Measurements from ENCODE around the gene XXYLT1. TPM values are rescaled to one million over a fixed set of nuclear protein-coding genes. Genes with fewer than 3 reads are reported as not detected.

Gene XXYLT1
- total RNA-seq, 2 donors from 2014 or later = 1.3 to 4.2 TPM

GRCh38 chr3:195183071-195183776, 87.7 kb downstream of the XXYLT1 start:
- no peaks in the 10 kb centered on the region for H3K36me3 ChIP-seq (replicated peaks in 1 of 2; ENCODE audit: insufficient read depth in 1 of 2, low read depth in 2 of 2)
- DNase-seq (no peak), ATAC-seq (no peak)
- TF ChIP-seq, protein P1, sequence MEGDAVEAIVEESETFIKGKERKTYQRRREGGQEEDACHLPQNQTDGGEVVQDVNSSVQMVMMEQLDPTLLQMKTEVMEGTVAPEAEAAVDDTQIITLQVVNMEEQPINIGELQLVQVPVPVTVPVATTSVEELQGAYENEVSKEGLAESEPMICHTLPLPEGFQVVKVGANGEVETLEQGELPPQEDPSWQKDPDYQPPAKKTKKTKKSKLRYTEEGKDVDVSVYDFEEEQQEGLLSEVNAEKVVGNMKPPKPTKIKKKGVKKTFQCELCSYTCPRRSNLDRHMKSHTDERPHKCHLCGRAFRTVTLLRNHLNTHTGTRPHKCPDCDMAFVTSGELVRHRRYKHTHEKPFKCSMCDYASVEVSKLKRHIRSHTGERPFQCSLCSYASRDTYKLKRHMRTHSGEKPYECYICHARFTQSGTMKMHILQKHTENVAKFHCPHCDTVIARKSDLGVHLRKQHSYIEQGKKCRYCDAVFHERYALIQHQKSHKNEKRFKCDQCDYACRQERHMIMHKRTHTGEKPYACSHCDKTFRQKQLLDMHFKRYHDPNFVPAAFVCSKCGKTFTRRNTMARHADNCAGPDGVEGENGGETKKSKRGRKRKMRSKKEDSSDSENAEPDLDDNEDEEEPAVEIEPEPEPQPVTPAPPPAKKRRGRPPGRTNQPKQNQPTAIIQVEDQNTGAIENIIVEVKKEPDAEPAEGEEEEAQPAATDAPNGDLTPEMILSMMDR (IDR thresholded peaks at IDR 0.05) = no peak
- no peak for TF ChIP-seq POLR2A (IDR thresholded peaks at IDR 0.05)
- no peaks in the 10 kb centered on the region for H3K4me1 ChIP-seq
- H3K27me3 ChIP-seq = no peaks in the 10 kb centered on the region
- no peaks in the 10 kb centered on the region for H3K9me3 ChIP-seq
- 84 to 95% methylated on average over 9 of the region's 9 CpGs for WGBS, 2 donors
- no peak overlapping the region for H3K27ac ChIP-seq
- no peak overlapping the region for H3K4me3 ChIP-seq
- intact Hi-C loops (cut with DNase I) = no loop called here

DNA sequence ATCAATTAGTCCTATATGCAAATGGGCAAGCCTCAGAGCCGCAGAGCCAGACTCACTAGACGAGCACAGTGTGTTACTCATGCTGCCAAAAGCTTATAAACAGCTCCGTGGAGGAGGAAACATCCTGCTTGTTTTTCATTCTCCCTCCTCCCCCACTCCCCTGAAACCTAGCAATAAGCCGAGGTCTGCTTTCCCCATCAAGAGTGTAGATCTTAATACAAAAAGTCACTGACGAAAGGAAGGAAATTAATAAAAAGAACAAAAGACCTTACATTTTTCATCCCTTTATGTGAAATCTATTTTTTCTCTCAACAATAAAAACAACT, 88.5 kb downstream of the XXYLT1 start:
- H3K27ac ChIP-seq = no peak overlapping the region
- H3K36me3 ChIP-seq (replicated peaks in 1 of 2; ENCODE audit: insufficient read depth in 1 of 2, low read depth in 2 of 2) = no peaks in the 10 kb centered on the region
- no peak overlapping the region for H3K4me3 ChIP-seq
- ATAC-seq (no peak), DNase-seq (no peak)
- H3K27me3 ChIP-seq = no peaks in the 10 kb centered on the region
- TF ChIP-seq POLR2A (IDR thresholded peaks at IDR 0.05) = no peak
- TF ChIP-seq, protein P1 (IDR thresholded peaks at IDR 0.05) = no peak
- intact Hi-C loops (cut with DNase I) = no loop called here
- H3K4me1 ChIP-seq = no peaks in the 10 kb centered on the region
- H3K9me3 ChIP-seq = no peaks in the 10 kb centered on the region
- 57 to 59% methylated on average over 5 of the region's 5 CpGs for WGBS, 2 donors

DNA sequence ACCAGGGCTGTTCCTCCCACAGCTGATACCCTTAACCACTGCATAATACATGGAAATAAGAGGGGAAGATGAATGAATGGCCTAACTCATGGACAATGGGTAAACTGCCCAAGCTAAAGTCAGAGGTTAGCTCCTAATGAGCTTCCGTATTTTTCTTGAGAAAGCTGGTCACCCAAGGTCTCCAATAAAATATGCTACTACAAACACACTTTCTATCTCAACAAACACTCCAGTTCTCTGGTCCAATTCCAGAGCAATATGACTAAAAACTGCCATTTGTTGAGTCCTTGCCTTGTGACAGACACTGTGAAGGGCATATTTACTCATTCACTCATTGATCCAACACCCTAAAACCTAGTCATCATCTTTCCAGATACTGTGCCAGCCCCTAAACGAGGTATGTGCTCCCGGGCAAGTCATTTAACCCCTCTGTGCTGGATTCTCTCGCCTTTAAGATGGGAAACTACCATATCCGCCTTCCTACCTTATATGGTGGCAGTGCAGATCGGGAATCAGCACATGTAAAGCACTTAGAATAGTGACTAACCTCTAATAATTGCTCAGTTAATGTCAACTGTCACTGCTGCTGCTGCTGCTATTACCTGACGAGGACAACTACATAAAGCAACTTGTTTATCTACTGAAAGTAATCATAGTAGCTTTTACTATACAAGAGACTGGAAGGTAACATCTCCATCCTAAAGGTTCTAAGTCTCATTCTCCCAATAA, 89.1 kb downstream of the XXYLT1 start:
- H3K9me3 ChIP-seq = no peaks in the 10 kb centered on the region
- TF ChIP-seq POLR2A (IDR thresholded peaks at IDR 0.05) = no peak
- TF ChIP-seq, protein P1 (IDR thresholded peaks at IDR 0.05) = no peak
- intact Hi-C loops (cut with DNase I) = no loop called here
- no peak overlapping the region for H3K27ac ChIP-seq
- H3K4me1 ChIP-seq = no peaks in the 10 kb centered on the region
- no peak for ATAC-seq
- H3K36me3 ChIP-seq (replicated peaks in 1 of 2; ENCODE audit: insufficient read depth in 1 of 2, low read depth in 2 of 2) = no peaks in the 10 kb centered on the region
- 79 to 86% methylated on average over 7 of the region's 7 CpGs for WGBS, 2 donors
- no peaks in the 10 kb centered on the region for H3K27me3 ChIP-seq
- DNase-seq = no peak
- no peak overlapping the region for H3K4me3 ChIP-seq

- H3K27ac ChIP-seq = no peak overlapping the region
- no peaks in the 10 kb centered on the region for H3K27me3 ChIP-seq
- TF ChIP-seq, protein P1 (IDR thresholded peaks at IDR 0.05) = no peak
- no peak for TF ChIP-seq POLR2A (IDR thresholded peaks at IDR 0.05)
- no peak for ATAC-seq
- no peak for DNase-seq
- WGBS, 2 donors = 90 to 95% methylated on average over 9 of the region's 9 CpGs
- no peaks in the 10 kb centered on the region for H3K9me3 ChIP-seq
- intact Hi-C loops (cut with DNase I) = no loop called here
- no peaks in the 10 kb centered on the region for H3K4me1 ChIP-seq
- H3K36me3 ChIP-seq (replicated peaks in 1 of 2; ENCODE audit: insufficient read depth in 1 of 2, low read depth in 2 of 2) = no peaks in the 10 kb centered on the region
- no peak overlapping the region for H3K4me3 ChIP-seq
Observed at GRCh38 chr3:195181113-195181498, 89.9 kb downstream of the XXYLT1 start.
